Measurements from ENCODE around the gene LMBR1.
"Not testable (repeated sequence)": the region's sequence is repeated elsewhere in the genome, so short reads cannot be mapped to it uniquely, and the experiment has no call there.

Gene LMBR1, protein sequence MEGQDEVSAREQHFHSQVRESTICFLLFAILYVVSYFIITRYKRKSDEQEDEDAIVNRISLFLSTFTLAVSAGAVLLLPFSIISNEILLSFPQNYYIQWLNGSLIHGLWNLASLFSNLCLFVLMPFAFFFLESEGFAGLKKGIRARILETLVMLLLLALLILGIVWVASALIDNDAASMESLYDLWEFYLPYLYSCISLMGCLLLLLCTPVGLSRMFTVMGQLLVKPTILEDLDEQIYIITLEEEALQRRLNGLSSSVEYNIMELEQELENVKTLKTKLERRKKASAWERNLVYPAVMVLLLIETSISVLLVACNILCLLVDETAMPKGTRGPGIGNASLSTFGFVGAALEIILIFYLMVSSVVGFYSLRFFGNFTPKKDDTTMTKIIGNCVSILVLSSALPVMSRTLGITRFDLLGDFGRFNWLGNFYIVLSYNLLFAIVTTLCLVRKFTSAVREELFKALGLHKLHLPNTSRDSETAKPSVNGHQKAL

DNA sequence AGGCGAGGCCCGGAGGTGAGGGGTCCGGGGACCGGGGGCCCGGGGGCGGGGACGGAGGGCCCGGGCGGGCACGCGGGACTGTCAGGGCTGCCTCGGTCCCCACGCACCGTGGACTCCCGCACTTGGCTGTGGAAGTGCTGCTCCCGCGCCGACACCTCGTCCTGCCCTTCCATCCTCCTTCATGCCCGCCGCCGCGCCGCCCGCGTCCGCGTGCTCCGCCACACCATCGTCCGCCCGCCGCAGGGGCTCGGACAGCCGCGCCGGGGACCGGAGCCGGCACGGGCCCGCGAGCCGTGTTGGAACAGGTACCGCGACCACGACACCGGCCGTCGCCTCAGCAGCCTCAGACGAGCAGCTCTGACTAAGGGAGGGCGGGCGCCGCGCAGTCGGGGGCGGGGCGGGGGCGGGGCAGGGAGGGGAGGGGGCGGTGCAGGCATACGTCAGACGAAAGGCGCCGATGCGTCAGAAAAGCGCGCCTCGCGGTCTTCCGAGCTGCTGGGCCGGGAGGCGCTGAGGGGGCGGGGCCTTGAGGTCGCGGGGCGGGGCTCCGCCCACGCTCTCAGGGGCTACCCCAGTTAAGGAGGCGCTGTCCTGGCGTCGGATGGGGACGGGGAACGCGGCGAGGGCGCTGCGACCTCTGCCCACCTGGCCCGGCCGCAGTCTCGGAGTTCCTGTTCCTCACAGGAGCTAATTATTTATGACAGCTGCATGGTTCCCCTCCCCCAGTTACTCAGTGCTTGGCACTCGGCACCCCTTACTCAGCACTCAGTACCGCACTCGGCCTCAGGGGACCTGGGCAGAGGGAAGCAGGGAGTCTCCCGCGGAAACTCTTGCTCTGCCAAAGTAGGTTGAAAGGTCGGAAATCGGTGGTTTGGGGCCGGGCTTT, at the start of gene LMBR1:
Gene LMBR1, minus strand, starts transcription at position 363 of the 886 bp plus-strand sequence. Its CDS starts 190 bp downstream, at position 173.
- H3K27ac ChIP-seq, result peak within 1 kb of the TSS; percentile 69
- DNase-seq (ENCODE audit: low read depth, low spot score), result peak; percentile 64

DNA sequence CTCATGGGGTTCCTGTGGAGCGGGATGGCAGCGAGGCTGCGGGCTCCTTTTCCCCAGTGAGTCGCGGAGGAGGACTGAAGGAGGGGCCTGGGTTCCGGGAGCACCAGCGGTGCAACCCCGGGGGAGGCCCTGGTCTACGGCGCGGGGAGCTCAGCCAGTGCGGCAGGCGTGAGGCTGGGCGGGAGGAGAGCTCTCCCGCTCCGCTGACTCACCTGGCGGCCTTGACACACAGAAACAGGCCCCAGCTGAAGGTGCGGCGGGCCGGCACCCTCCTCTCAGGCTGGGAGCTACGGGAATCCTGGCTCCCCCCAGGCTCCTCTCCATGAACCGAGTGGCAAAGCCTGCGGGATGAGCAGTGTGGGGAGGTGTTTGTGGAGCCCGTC, 49.7 kb upstream of the LMBR1 start:
- no peak overlapping the region for H3K27ac ChIP-seq
- no peak for DNase-seq (ENCODE audit: low read depth, low spot score)

DNA sequence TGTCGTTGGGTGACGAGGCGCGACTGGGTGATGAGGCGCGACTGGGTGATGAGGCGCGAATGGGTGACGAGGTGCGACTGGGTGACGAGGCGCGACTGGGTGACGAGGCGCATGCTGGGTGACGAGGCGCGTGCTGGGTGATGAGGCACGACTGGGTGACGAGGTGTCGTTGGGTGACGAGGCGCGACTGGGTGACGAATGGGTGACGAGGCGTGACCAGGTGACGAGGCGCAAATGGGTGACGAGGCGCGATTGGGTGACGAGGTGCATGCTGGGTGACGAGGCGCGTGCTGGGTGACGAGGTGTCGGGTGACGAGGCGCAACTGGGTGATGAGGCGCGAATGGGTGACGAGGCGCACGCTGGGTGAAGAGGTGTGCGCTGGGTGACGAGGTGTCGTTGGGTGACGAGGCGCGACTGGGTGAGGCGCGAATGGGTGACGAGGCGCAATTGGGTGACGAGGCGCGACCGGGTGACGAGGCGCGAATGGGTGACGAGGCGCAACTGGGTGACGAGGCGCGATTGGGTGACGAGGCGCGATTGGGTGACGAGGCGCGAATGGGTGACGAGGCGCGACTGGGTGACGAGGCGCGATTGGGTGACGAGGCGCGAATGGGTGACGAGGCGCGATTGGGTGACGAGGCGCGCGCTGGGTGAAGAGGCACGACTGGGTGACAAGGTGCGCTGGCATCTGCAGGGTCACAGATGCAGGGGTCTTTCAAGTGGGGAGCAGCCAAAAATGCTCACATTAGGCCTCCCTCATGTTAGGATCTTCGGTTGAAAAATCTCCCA, 48.6 kb upstream of the LMBR1 start:
- no peak overlapping the region for H3K27ac ChIP-seq
- no peak for DNase-seq (ENCODE audit: low read depth, low spot score)

DNA sequence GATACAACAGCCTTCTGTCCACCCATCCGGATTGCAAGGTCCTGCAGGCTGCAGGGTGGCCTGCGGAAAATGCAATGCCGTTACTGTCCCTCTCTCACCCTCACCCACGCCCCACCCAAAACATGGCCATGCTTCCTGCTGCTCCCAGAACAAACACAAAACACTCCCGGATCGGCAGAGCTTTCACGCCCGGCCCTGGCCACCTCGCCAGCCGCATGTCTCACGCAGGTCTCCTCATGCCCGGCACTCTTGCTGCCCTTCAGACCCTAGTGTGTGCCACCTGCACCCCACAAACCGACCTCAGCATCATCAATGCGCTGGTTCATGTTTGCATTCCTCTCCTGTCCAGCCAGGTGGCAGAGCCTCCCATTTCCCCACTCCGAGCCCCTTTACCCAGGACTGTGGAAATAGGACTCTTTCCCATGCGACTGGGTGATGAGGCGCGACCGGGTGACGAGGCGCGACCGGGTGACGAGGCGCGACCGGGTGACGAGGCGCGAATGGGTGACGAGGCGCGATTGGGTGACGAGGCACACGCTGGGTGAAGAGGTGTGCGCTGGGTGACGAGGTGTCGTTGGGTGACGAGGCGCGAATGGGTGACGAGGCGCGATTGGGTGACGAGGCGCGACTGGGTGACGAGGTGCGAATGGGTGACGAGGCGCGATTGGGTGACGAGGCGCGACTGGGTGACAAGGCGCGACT, 47.6 kb upstream of the LMBR1 start:
- no peak for DNase-seq (ENCODE audit: low read depth, low spot score)
- no peak overlapping the region for H3K27ac ChIP-seq

DNA sequence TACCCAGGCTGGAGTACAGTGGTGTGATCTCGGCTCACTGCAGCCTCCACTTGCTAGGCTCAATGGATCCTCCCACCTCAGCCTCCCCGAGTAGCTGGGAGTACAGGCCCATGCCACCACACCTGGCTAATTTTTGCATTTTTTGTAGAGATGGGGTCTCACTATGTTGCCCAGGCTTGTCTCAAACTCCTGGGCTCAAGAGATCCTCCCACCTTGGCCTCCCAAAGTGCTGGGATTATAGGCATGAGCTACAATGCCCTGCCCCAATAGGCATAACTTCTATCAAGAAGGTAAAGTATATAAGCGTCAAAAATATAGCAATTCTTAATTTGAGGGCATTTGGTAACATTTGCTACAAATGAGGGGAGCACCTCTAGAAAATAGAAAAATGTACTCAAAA, 43.8 kb upstream of the LMBR1 start:
- H3K27ac ChIP-seq; DNase-seq (ENCODE audit: low read depth, low spot score): not testable (repeated sequence)

DNA sequence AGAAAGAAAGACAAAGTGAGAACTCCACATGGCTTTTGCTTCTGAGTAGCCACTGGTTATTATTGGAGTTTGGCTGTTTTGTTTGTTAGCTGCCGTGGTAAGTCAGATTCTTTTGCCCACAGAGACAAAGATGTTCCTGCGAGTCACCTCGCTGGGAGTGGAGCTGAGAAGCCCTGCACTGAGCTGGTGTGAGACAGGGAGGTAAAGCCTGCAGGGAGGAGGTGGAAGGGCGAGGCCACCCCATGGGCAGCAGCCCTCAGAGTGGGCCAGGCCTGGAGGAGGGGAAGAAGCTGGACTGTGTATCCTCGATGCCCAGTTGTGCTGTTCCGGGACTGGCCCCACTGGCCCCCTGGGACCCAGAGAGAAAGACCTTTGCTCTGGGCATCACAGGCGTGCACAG, 42.3 kb upstream of the LMBR1 start:
- H3K27ac ChIP-seq, result no peak overlapping the region
- DNase-seq (ENCODE audit: low read depth, low spot score), result no peak

DNA sequence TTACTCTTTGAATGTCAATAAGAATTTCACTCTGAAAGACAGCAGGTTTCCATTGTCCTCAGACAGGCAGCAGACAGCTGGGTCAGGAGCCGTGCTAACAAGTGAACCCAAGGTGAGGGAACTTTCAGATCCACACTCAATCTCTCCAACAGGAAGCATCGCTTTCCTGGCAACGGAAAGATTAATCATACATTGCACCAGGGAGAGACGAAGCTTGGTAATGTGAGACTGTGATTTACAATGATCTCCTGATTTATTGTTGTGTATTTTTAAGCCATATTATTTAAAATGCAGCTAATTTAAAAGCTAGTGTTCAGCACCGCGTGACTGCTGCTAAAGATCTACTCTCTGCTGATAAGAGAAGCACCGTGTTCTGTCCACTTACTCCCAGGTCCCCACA, 39.0 kb upstream of the LMBR1 start:
- H3K27ac ChIP-seq, result peak overlapping the region; percentile 11
- DNase-seq (ENCODE audit: low read depth, low spot score), result no peak

DNA sequence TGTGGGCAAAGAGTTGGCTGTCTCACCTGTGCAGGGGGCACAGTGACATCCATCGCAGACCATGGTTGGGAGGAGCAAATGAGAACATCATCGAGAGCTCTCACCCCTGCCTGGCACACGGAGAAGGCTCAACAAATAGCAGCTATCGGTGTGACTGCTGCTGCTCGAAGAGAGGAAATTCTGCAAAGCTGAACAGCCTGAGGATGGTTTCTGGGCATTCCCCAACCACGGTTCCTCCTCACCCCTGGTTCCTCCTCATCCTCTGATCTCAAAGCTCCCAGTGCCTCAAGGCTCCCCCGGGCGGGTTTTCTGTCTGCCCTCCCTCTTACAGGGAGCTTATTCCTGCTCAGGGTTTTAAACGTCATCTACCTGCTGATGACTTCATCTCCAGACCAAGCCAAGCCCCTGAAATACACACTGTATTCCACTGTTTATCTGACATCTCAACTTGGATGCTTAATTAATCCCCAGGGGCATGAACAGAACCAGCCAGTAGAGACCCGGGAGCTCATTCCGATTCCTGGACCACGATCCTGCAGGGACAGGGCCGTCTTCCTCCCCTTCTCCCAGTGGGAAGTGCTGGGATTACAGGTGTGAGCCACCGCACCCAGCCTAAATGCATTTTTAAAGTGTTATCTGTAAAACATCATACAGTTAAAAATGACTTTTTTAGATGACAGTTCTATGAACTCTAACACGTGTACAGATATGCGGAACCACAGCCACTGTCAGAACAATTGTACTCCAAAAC, 37.0 kb upstream of the LMBR1 start:
- no peak overlapping the region for H3K27ac ChIP-seq
- DNase-seq (ENCODE audit: low read depth, low spot score), result no peak

DNA sequence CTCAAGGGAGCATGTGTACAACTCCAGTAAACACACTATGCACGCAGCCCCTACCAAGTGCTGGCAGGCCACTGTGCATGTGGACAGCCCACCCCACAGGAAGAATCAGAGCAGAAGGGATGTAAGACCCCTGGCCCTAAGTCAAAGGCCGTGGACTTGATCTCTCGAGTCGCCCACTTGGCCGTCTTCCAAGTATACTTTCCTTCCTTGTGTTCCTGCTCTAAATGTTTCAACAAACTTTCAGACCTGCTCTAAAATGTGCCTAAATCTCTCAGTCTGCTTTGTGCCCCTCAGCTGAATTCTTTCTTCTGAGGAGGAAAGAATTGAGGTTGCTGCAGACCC, 35.4 kb upstream of the LMBR1 start:
- H3K27ac ChIP-seq, result peak overlapping the region; percentile 11
- DNase-seq (ENCODE audit: low read depth, low spot score), result no peak

DNA sequence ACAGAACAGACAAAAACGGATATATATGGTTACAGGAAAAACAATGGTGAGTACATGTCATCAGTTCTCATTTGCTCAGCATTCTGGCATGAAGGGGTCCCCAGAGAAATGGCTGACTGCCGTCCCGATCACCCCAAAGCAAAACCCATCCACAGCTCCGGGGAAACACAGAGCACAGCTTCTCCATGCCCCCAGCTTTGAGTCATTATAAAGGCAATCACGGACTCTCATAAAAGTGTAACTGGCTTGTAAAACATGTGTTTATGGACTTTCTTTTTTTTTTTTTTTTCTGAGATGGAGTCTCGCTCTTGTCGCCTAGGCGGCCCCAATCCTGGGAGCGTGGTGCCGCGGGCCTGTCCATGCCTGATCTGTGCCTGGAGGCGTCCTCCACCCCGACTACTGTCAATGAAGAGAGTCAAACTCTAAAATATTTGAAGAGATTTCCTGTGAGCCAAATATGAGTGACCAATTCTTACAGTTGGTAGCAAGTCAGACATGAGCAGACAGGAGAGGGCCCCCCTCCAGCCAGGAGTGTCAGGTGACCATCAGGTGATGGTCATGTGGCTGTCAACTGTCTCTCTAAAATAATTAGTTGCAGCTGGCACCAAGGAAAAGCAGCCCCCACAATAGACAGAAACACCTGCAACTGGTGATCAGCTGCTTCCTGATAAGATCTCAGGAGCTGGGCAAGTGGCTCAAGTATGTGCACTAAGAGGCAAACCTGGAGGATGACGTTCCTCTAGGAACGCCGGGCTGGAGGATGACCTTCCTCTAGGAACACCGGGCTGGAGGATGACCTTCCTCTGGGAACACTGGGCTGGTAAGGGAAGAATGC, 34.8 kb upstream of the LMBR1 start:
- H3K27ac ChIP-seq, result peak overlapping the region; percentile 11
- no peak for DNase-seq (ENCODE audit: low read depth, low spot score)

DNA sequence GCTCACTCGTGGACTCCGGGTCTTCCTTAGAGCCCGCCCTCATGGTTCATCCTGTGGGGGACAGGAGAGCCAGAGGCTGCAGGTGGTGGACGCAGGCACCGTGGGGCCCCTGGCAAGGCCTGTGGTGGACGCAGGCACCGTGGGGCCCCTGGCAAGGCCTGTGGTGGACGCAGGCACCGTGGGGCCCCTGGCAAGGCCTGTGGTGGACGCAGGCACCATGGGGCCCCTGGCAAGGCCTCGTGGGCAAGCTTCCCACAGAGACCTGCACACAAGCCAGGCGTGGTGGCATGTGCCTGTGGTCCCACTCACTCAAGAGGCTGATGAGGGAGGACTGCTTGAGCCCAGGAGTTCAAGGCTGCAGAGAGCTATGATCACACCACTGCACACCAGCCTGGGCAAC, 32.8 kb upstream of the LMBR1 start:
- not testable (repeated sequence) for DNase-seq (ENCODE audit: low read depth, low spot score); H3K27ac ChIP-seq

DNA sequence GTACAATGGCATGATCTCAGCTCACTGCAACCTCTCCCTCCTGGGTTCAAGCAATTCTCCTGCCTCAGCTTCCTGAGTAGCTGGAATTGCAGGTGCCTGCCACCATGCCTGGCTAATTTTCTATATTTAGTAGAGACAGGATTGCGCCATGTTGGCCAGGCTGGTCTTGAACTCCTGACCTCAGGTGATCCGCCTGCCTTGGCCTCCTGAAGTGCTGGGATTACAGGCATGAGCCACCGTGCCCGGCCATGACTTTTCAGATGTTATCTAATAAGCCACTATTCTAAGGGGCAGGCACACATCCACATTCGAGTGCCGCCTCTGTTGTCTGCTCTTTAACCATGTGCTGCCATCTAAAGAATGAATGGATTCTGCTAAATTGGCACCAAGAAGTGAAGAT, 29.3 kb upstream of the LMBR1 start:
- H3K27ac ChIP-seq; DNase-seq (ENCODE audit: low read depth, low spot score): not testable (repeated sequence)

DNA sequence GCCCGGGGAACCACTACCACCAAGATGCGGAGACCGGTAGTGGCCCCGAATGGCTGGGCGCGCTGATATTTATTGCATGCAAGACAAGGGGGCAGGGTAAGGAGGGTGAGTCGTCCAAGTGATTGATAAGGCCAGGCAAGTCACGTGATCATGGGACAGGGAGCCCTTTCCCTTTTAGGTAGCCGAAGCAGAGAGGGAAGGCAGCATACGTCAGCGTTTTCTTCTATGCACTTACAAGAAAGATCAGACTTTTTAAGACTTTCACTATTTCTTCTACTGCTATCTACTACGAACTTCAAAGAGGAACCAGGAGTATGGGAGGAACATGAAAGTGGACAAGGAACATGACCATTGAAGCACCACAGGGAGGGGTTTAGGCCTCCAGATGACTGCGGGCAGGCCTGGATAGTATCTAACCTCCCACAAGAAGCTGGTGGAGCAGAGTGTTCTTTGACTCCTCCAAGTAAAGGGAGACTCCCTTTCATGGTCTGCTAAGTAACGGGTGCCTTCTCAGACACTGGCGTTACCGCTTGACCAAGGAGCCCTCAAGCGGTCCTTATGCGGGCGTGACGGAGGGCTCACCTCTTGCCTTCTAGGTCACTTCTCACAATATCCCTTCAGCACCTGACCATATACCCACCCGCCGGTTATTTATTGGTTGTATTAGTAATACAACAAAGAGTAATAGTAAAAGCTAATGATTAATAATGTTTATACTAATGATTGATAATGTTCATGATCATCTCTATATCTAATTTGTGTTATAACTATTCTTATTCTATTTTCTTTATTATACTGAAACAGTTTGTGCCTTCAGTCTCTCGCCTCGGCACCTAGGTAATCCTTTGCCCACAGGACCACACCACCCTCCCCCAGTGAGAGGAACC, 27.7 kb upstream of the LMBR1 start:
- not testable (repeated sequence) for DNase-seq (ENCODE audit: low read depth, low spot score)

DNA sequence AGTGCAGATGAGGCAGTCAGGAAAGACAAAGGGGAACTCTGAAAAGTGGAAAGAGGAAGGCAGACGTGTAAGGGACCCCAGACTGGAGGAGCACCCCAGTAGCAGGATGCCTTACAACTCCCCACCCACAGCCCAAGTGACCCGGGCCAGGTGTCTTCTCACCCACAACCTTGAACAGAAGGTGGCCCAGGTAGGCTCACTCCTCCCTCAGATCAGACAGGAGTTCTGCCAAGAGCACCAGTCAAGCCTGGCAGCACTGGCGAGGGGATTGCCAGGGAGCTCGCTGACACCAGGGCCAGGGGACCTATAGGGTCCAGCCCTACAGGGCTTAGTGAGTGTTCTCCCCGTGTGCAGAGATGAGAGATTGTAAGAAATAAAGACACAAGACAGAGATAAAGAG, 27.1 kb upstream of the LMBR1 start:
- DNase-seq (ENCODE audit: low read depth, low spot score), result no peak
- H3K27ac ChIP-seq, result no peak overlapping the region

More for the DNA sequence above, 27.7 kb upstream of the LMBR1 start:
- not testable (repeated sequence) for H3K27ac ChIP-seq

DNA sequence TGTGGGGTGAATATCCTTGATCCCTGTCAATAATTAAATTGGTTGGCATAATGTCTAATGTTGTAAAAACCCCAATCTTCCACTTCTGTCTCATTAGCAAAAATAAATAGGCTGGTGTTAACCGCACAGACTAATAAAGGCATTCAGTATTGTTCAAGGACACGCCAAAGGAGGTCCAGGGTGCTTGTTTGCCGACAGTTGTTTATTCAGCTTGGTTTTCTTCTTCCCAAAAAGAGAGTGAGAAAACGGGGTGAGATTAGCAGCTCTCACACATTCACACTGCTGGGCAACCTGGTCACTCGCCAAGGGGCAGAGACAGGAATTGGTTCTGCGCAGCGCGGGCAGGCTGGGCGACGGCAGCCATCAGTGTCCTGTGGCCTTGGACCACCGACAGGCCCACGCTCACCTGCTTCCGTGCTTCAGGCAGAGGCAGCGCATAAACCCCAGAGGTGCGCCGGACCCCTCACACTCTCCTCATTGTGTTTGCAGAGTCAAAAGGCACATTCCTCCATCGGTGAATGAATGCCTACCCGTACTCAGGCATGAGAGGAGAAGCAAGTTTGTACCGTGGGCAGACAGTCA, 26.2 kb upstream of the LMBR1 start:
- no peak overlapping the region for H3K27ac ChIP-seq
- DNase-seq (ENCODE audit: low read depth, low spot score), result no peak

DNA sequence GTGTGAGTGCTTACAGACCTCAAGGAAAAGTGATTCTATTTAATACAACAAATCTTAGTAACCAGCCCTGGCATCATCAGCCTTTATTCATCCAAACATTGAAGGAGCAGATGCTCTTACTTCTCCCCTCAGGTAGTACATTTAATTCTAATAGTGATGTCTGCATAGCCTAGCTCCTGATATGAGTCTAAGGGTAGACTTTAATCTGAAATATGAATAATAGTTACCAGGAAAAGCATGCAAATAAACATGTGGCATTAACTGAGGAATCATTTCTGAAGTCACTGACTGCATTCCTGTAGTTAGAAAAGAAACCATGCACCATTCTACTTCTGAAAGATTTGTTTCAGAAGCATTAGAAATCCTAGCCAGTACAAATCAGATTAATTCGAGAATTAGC, 25.7 kb upstream of the LMBR1 start:
- H3K27ac ChIP-seq, result no peak overlapping the region
- no peak for DNase-seq (ENCODE audit: low read depth, low spot score)
